ENCODE results near the gene DCUN1D1. TPM values are rescaled to one million over a fixed set of nuclear protein-coding genes. Genes with fewer than 3 reads are reported as not detected.
"Not testable (repeated sequence)": the region's sequence is repeated elsewhere in the genome, so short reads cannot be mapped to it uniquely, and the experiment has no call there.

The DCUN1D1 gene
- total and polyA plus RNA-seq, 8 donors, result 7.0 to 56.4 (median 14.5) TPM

DNA sequence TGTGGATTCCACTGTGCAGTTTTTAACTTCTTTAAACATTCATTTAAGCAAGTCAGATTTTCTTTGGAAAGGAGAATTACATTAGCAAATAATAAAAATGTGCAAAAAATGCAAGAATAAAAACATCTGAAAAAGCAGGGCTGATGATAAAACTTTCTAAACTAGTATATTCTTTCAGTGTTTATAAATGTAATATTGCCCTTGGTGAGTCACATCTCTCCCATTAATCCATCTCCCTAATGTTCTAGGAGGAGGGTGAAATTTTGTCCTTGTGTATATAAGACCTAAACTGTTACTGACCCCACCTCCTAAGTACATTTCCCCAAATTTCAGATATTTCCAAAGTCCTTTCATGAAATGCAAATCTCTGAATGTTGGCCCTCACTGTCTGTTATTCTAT is 28.5 kb upstream of the DCUN1D1 start:
- Histone ChIP-seq H3K4me1 (peaks cover 0 to 17% (median 8%) of the 10 kb centered on the region in 4 donors), H3K36me3 (peaks cover 9 to 30% (median 20%) of the 10 kb centered on the region in 4 donors), H3K27me3 (no peaks in the 10 kb centered on the region), H3K4me3 (no peak overlapping the region), H3K9me3 (no peaks in the 10 kb centered on the region), H3K27ac (no peak overlapping the region)
- TF ChIP-seq POLR2AphosphoS5 (IDR thresholded peaks at IDR 0.05) (no peak), CTCF (IDR thresholded peaks at IDR 0.05) (no peak), EP300 (IDR thresholded peaks at IDR 0.05) (no peak)
- intact Hi-C loops (cut with DNase I; ENCODE audit: low total_unique reads), result no loop called here
- DNase-seq, result no peak

DNA sequence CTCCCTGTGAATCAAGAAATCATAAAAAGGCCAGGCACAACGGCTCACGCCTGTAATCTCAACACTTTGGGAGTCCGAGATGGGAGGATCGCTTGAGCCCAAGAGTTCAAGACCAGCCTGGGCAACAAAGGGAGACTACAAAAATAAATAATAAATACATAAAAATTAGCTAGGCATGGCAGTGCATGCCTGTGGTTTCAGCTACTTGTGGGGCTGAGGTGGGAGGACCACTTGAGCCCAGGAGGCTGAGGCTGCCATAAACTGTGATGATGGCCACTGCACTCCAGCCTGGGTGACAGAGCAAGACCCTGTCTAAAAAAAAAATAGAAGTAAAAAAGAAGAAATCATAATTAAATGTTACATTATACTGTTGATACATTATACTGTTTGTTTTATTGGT is 28.0 kb upstream of the DCUN1D1 start:
- Histone ChIP-seq H3K4me3 (no peak overlapping the region), H3K36me3 (peaks cover 4 to 25% (median 15%) of the 10 kb centered on the region in 4 donors), H3K27ac (no peak overlapping the region), H3K9me3 (no peaks in the 10 kb centered on the region), H3K4me1 (peaks cover 0 to 17% (median 8%) of the 10 kb centered on the region in 4 donors), H3K27me3 (no peaks in the 10 kb centered on the region)
- 93 to 98% (median 97%) methylated on average over 4 of the region's 4 CpGs for WGBS, 5 donors
- no peak for TF ChIP-seq EP300 (IDR thresholded peaks at IDR 0.05)
- no peak for TF ChIP-seq POLR2AphosphoS5 (IDR thresholded peaks at IDR 0.05)
- TF ChIP-seq CTCF (IDR thresholded peaks at IDR 0.05), result no peak
- no peak for TF ChIP-seq POLR2A (IDR thresholded peaks at IDR 0.05)
- intact Hi-C loops (cut with DNase I; ENCODE audit: low total_unique reads), result no loop called here
- DNase-seq, result no peak

DNA sequence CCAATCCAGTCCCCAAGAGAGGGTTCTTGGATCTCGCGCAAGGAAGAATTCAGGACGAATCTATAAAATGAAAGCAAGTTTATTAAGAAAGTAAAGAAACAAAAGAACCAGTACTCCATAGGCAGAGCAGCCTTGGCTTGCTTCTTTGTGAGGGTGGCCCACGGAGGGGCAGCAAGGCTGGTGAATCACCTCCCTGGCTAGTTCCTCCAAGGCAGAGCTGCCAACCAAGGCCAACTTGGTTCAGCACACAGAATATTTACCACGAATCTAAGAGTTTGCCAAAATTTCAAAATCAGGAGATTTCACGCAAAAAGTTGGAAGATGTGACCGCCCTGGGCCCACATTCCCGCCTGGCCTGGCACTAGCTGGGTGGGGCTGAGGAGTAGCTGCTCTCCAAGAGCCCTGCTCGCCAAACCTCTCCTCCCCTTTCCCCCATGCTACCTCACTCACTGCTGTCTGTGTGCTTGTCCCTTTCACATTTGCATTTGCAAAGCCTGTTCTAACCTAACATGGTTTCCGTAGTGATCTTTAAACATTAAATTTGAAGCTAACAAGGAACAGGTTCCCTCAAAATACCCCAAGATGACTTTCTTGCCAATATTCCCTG is 26.2 kb upstream of the DCUN1D1 start:
- no peak for DNase-seq
- 89 to 94% (median 90%) methylated on average over 10 of the region's 10 CpGs for WGBS, 5 donors
- Histone ChIP-seq H3K36me3 (peaks cover 0 to 11% (median 2%) of the 10 kb centered on the region in 4 donors), H3K9me3 (no peaks in the 10 kb centered on the region), H3K27ac (no peak overlapping the region), H3K27me3 (no peaks in the 10 kb centered on the region), H3K4me3 (no peak overlapping the region), H3K4me1 (peaks cover 0 to 17% (median 8%) of the 10 kb centered on the region in 4 donors)
- no peak for TF ChIP-seq POLR2AphosphoS5 (IDR thresholded peaks at IDR 0.05)
- TF ChIP-seq EP300 (IDR thresholded peaks at IDR 0.05), result no peak
- TF ChIP-seq POLR2A (IDR thresholded peaks at IDR 0.05), result no peak
- TF ChIP-seq CTCF (IDR thresholded peaks at IDR 0.05), result no peak
- intact Hi-C loops (cut with DNase I; ENCODE audit: low total_unique reads), result no loop called here

GRCh38 chr3:182999767-183000166 is 19.4 kb upstream of the DCUN1D1 start:
- 40 to 94% (median 76%) methylated on average over 1 of the region's 1 CpG for WGBS, 5 donors
- DNase-seq, result no peak

GRCh38 chr3:182993486-182994201 is 13.3 kb upstream of the DCUN1D1 start:
- 92 to 95% (median 94%) methylated on average over 4 of the region's 4 CpGs for WGBS, 5 donors
- H3K9me3 ChIP-seq; intact Hi-C loops (cut with DNase I; ENCODE audit: low total_unique reads); H3K27me3 ChIP-seq; H3K4me1 ChIP-seq; DNase-seq; H3K4me3 ChIP-seq; H3K27ac ChIP-seq; H3K36me3 ChIP-seq: not testable (repeated sequence)

More at GRCh38 chr3:182999767-183000166, 19.4 kb upstream of the DCUN1D1 start:
- no peak for TF ChIP-seq CTCF (IDR thresholded peaks at IDR 0.05)
- TF ChIP-seq POLR2A (IDR thresholded peaks at IDR 0.05), result no peak
- TF ChIP-seq POLR2AphosphoS5 (IDR thresholded peaks at IDR 0.05), result no peak
- TF ChIP-seq EP300 (IDR thresholded peaks at IDR 0.05), result no peak
- Histone ChIP-seq H3K27me3 (no peaks in the 10 kb centered on the region), H3K9me3 (peaks cover 0 to 8% (median 3%) of the 10 kb centered on the region in 4 donors), H3K27ac (no peak overlapping the region), H3K4me1 (no peaks in the 10 kb centered on the region), H3K36me3 (no peaks in the 10 kb centered on the region), H3K4me3 (no peak overlapping the region)
- intact Hi-C loops (cut with DNase I; ENCODE audit: low total_unique reads), result no loop called here
